ENCODE data around the gene GFOD1. TPM values are rescaled to one million over a fixed set of nuclear protein-coding genes. Genes with fewer than 3 reads are reported as not detected.
A peak's percentile ranks its signal among the peaks of the same experiment; 100 is the strongest.

GFOD1 gene
- total and polyA plus RNA-seq, 2 experiments from 2014 or later: 16.2 to 30.5 TPM

GRCh38 chr6:13421425-13422059 lies 65.9 kb downstream of the GFOD1 start:
- Histone ChIP-seq H3K36me3 (no peaks in the 10 kb centered on the region), H3K4me1 (ENCODE audit: low read depth) (peaks cover 65% of the 10 kb centered on the region), H3K27ac (peak overlapping the region; percentile 53), H3K27me3 (no peaks in the 10 kb centered on the region), H3K9me3 (ENCODE audit: low read depth) (no peaks in the 10 kb centered on the region), H3K4me3 (no peak overlapping the region)
- no peak for TF ChIP-seq CTCF (IDR thresholded peaks at IDR 0.05; ENCODE audit: low read depth, low read length)
- peak in 1 of 2 donors; percentile 55 for DNase-seq (ENCODE audit: low read depth in 1 of 2, low spot score in 1 of 2)

GRCh38 chr6:13420269-13420668 lies 67.1 kb downstream of the GFOD1 start:
- peak overlapping the region; percentile 54 for H3K27ac ChIP-seq
- peaks cover 52% of the 10 kb centered on the region for H3K4me1 ChIP-seq (ENCODE audit: low read depth)
- no peaks in the 10 kb centered on the region for H3K27me3 ChIP-seq
- no peaks in the 10 kb centered on the region for H3K36me3 ChIP-seq
- H3K9me3 ChIP-seq (ENCODE audit: low read depth): no peaks in the 10 kb centered on the region
- TF ChIP-seq CTCF (IDR thresholded peaks at IDR 0.05; ENCODE audit: low read depth, low read length): no peak
- H3K4me3 ChIP-seq: no peak overlapping the region
- DNase-seq (ENCODE audit: low read depth in 1 of 2, low spot score in 1 of 2): peak; percentile 39 to 66

GRCh38 chr6:13419422-13420195 lies 67.8 kb downstream of the GFOD1 start:
- H3K4me3 ChIP-seq: no peak overlapping the region
- H3K4me1 ChIP-seq (ENCODE audit: low read depth): peaks cover 45% of the 10 kb centered on the region
- no peaks in the 10 kb centered on the region for H3K9me3 ChIP-seq (ENCODE audit: low read depth)
- H3K36me3 ChIP-seq: no peaks in the 10 kb centered on the region
- H3K27ac ChIP-seq: peak overlapping the region; percentile 54
- H3K27me3 ChIP-seq: no peaks in the 10 kb centered on the region
- DNase-seq (ENCODE audit: low read depth in 1 of 2, low spot score in 1 of 2): no peak
- no peak for TF ChIP-seq CTCF (IDR thresholded peaks at IDR 0.05; ENCODE audit: low read depth, low read length)

GRCh38 chr6:13418844-13419243 lies 68.6 kb downstream of the GFOD1 start:
- no peaks in the 10 kb centered on the region for H3K9me3 ChIP-seq (ENCODE audit: low read depth)
- H3K36me3 ChIP-seq: no peaks in the 10 kb centered on the region
- TF ChIP-seq CTCF (IDR thresholded peaks at IDR 0.05; ENCODE audit: low read depth, low read length): no peak
- peaks cover 41% of the 10 kb centered on the region for H3K4me1 ChIP-seq (ENCODE audit: low read depth)
- H3K27ac ChIP-seq: no peak overlapping the region
- no peak for DNase-seq (ENCODE audit: low read depth in 1 of 2, low spot score in 1 of 2)
- H3K4me3 ChIP-seq: no peak overlapping the region
- no peaks in the 10 kb centered on the region for H3K27me3 ChIP-seq

- TF ChIP-seq CTCF (IDR thresholded peaks at IDR 0.05; ENCODE audit: low read depth, low read length): no peak
- Histone ChIP-seq H3K9me3 (ENCODE audit: low read depth) (no peaks in the 10 kb centered on the region), H3K27ac (no peak overlapping the region), H3K27me3 (no peaks in the 10 kb centered on the region), H3K4me1 (ENCODE audit: low read depth) (peaks cover 44% of the 10 kb centered on the region), H3K4me3 (no peak overlapping the region), H3K36me3 (no peaks in the 10 kb centered on the region)
- no peak for DNase-seq (ENCODE audit: low read depth in 1 of 2, low spot score in 1 of 2)
These were observed 69.4 kb downstream of the GFOD1 start for GRCh38 chr6:13417954-13418353.
